GM19395 (cell line): ENCODE results near the gene ERO1A.

ENCODE experiments used
- ATAC-seq: cut with Tn5 transposase; IDR thresholded peaks from one replicate; pipeline ENCODE4 v1.9.1; 2021; ENCODE audit warnings: mild to moderate bottlenecking, moderate library complexity; ENCODE audit not compliant: unreplicated experiment

Gene ERO1A

DNA sequence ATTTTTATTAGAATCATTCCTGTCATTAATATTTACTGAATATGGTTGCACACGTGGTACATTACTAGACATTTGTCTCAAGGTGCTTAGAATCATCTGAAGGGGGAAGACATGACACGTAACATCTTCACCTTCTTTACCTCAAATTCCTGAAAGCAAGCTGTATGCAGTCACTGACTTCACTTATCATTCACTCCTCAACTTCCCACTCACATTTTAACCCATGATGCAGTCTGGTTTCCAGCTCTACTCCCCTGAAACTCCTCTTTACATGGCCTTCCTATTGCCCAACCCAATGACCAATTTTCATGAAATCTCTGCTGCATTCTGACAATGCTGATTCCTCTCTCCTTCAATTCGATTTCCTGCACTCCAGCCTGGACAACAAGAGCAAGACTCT is 5.9 kb upstream of the ERO1A start:
- no peak for ATAC-seq

GRCh38 chr14:52700701-52701172 is 5.4 kb upstream of the ERO1A start:
- no peak for ATAC-seq

- ATAC-seq = peak; percentile 75
Measured at GRCh38 chr14:52694761-52695480, 437 bp downstream of the ERO1A start.

DNA sequence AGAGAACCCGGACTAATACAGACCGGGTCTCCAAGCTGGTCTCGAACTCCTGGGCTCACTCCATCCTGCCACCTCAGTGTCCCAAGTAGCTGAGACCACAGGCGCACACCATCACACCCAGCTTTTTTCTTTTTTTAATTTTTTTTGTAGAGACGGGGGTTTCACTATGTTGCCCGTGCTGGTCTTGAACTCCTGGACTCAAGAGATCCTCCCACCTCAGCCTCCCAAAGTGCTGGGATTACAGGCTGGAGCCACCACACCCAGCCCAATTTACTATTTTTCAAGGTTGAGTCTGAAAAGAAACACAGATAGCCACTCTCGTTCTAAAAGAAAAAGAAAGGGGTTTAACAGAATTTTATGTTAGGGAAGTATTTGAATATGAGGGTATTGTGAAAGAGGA is 1.8 kb downstream of the ERO1A start:
- ATAC-seq = no peak

DNA sequence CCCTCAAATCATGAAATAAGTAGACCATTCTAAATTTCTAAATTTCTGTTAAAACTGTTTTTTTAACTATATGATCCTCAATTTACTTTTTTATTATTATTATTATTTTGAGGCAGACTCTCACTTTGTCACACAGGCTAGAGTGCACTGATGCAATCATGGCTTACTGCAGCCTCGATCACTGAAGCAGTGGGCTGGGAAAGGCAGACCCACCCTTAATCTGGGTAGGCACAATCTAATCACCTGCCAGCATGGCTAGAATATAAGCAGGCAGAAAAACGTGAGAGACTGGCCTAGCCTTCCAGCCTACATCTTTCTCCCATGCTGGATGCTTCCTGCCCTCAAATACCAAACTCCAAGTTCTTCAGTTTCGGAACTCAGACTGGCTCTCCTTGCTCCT is 2.3 kb downstream of the ERO1A start:
- ATAC-seq = no peak

DNA sequence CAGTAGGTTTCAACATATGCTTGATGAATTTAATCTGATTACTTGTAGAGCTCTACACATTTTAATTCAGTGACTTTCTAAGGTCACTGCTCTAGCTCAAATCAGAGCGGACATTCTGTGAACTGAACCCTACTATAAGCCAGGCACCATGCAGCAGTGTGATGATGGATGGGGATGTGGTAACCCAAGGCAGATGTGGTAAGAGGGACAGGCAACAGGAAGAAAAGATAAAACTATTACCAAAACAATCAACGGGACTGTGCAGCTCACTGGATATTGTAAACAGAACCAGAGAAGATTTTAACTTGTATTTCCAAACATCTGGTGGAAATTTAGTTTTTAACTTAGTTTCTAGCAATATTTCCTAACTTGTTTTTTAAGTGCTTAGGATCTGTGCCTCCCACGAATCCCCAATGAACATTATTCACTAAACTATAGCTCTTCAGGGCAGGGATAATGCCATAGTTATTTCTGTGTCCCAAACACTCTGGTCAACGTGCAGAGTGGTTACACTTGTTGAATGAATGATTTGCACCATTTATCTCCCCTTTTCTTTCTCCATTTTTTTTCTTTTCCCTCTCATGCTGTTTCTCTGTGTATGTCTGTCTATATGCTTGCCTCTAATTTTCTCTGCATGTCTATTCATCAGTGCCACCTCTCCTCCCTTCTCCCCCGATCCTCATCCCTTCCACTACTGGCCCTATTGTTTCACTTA is 3.0 kb downstream of the ERO1A start:
- ATAC-seq = no peak

GRCh38 chr14:52690983-52691760 is 4.2 kb downstream of the ERO1A start:
- ATAC-seq = no peak

GRCh38 chr14:52686176-52686575 is 9.2 kb downstream of the ERO1A start:
- ATAC-seq = no peak

DNA sequence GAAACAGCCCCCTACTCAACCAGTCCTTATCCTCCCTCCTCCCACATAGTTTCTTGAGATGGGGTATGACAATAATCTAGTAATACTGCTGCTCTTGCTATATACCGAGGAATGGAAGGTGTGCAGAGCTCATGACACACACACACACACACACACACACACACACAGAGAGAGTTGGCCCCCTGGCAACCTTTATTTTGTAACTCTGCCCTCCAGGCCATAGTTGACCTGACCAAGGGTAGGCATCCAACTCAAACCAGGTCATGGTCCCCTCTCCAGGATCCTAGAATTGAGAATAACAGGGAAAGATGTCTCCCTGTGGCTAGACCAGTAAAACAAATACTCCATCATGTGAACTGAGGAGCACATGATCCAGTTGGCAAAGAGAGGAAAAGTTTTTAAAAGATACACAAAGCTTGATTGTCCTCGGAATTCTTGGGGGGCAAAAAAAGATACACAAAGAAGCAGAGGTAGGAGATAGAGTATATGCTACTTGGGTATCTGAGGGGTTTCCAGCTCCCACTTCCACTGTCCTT is 11.3 kb downstream of the ERO1A start:
- no peak for ATAC-seq

GRCh38 chr14:52678591-52678990 is 16.8 kb downstream of the ERO1A start:
- no peak for ATAC-seq

DNA sequence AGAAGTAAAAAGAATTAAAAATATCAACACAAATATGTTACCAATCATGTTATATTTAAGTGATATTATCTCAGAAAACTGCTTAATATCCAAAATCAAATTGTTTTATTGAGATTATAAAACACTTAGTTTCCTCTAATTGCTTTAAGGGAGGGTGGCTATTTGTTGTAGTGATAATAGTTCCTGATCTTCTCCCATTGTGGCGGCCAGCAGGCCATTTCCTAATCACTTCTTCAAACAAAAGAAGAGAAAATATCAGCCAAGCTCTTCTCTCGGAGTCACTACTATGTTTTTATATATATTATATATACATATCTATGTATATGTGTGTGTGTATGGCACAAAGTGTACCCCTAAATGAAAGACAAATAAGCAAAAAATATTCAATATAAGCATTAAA is 31.5 kb downstream of the ERO1A start:
- ATAC-seq = no peak

DNA sequence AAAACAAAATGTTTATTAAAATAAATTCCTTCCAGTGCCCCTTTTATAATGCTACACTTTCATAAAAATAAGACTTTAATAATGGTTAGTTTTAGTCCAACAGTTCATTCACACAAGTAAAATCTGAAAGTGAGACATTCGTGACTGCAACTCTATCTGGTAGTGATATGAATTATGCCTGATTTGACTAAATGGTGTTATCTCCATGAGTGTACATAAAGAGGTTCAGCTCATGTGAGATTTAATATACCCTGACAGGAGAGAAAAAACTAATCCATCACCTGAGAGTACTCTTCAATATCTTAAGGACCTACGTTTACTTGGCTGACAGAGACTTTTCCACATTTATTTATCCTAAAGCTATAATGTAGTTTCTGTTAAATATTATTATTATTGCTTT is 34.0 kb downstream of the ERO1A start:
- no peak for ATAC-seq

DNA sequence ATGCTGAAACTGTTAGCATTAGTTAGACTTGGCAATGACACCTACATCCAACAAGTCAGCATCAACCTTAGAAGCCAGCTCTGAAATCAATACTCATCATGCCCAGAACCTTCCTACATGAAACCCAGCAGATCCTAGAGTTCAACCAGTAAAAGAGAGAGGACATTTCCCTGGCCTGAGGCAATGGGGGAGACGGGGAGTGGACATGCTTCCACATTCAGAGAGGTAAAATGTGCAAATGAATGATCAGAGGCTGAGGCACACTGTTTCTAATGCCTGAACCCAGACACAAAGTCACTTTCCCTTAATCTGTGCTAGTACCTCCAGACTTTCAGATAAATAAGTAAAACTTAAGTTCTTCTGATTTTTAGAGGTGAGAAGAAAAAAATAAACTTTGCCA is 34.5 kb downstream of the ERO1A start:
- ATAC-seq = no peak

- no peak for ATAC-seq
Measured at GRCh38 chr14:52660325-52660724, 35.0 kb downstream of the ERO1A start.

DNA sequence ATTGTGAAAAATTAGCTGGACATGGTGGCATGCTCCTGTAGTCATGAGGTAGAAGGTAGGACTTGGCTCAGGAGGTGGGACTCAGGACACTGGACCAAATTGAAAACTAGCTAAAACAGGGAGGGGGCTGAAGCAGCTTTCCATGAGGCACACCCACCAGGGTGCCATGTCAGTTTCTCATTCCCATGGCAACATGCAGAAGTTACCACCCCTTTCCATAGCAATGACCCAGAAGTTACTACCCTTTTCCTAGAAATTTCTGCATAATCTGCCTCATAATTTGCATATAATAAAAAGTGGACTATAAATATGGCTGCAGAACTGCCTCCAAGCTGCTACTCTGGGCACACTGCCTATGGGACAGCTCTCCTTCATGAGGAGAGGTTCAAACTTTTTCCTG is 38.5 kb downstream of the ERO1A start:
- ATAC-seq = no peak

DNA sequence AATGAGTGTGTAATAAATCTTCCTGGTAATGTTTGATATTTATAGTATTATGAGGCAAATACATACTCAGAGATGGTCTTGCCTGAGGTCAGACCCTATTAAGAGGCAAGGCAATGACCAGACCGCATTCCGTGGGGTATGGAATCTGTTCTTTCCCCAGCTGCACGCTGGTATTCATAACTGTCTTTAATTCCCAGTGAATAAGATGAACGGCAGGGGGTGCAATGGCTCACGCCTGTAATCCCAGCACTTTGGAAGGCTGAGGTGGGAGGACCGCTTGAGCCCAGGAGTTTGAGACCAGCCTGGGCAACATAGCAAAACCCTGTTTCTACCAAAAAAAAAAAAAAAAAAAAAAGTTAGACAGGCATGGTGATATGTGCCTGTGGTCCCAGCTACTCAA is 44.6 kb downstream of the ERO1A start:
- ATAC-seq = no peak

DNA sequence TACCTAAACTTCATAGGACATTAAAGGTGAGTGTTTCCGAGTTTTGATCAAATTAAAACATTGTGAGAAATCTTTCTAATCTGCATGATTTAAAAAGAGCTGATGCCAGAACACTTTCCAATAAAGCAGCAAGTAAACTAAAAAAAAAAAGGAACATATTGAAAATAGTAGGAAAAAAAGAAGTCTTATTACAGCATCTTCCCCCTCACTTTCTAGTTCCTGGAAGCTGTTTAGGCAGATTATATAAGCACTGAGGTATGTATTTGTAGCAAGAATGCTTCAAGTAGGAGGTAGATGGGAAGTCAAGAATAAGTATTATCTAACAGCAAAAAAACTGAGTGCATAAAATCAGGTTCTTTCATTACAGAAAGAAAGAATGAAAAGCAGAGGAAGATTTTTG is 45.8 kb downstream of the ERO1A start:
- no peak for ATAC-seq

GRCh38 chr14:52641745-52642144 is 53.6 kb downstream of the ERO1A start:
- no peak for ATAC-seq

- no peak for ATAC-seq
Measured at GRCh38 chr14:52640137-52640536, 55.2 kb downstream of the ERO1A start.

DNA sequence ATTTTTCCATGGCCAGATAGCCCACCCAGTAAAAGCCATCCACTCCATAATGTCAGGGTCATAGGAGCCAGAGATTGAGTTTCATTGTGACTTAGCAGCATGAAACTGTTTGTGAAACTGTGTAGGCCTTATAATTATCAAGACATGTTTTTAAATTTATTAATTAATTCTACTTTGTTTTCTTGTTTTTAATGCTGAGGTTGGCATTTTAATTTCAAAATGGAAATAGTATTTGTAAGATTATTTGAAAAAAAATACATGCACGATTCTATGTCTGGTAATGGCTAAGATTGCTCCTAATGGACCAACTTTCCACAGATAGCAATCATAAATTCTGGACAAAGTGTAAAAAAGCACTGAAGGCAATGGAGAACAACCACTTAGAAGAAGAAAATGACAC is 75.7 kb downstream of the ERO1A start:
- ATAC-seq = no peak

DNA sequence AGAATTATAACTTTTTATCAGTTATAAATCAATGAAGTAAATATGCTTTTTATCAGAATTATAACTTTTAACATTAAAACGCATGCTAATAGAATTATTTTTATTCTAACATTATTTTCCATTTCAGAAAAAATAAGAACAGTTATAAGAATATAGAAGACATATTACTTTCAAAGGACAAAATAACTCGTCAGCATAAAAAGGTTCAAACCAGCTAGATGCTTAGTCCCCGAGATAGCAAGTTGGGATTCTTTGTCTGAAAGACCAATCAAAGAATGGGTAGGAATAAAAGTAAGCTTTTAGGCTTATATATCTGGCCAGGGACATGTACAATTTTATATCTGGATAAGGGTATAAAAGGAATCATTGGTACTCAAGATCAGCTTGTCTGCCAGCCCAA is 76.8 kb downstream of the ERO1A start:
- ATAC-seq = no peak

- ATAC-seq = no peak
Measured at GRCh38 chr14:52610187-52610586, 85.2 kb downstream of the ERO1A start.
